GM19455 (cell line): ENCODE data around the gene WDR33.

Experiments used
- ATAC-seq: cut with Tn5 transposase; IDR thresholded peaks from one replicate; pipeline ENCODE4 v1.9.1; 2021; ENCODE audit not compliant: unreplicated experiment

WDR33 gene

GRCh38 chr2:127698553-127699355 is 112.2 kb downstream of the WDR33 start:
- no peak for ATAC-seq

GRCh38 chr2:127697482-127698180 is 113.3 kb downstream of the WDR33 start:
- no peak for ATAC-seq

GRCh38 chr2:127695491-127696472 is 115.2 kb downstream of the WDR33 start:
- ATAC-seq, result no peak

GRCh38 chr2:127694986-127695385 is 116.0 kb downstream of the WDR33 start:
- no peak for ATAC-seq

- no peak for ATAC-seq
Observed at GRCh38 chr2:127690696-127691095, 120.3 kb downstream of the WDR33 start.

- ATAC-seq, result no peak
Observed at GRCh38 chr2:127688405-127688804, 122.6 kb downstream of the WDR33 start.

- ATAC-seq, result no peak
Observed at GRCh38 chr2:127685410-127686080, 125.4 kb downstream of the WDR33 start.

- no peak for ATAC-seq
Observed at GRCh38 chr2:127683757-127684156, 127.2 kb downstream of the WDR33 start.

- ATAC-seq, result no peak
Observed at GRCh38 chr2:127683056-127683455, 127.9 kb downstream of the WDR33 start.

- no peak for ATAC-seq
Observed at GRCh38 chr2:127681976-127682857, 128.8 kb downstream of the WDR33 start.

GRCh38 chr2:127681288-127681804 is 129.6 kb downstream of the WDR33 start:
- ATAC-seq, result no peak

GRCh38 chr2:127680706-127681287 is 130.2 kb downstream of the WDR33 start:
- ATAC-seq, result no peak

GRCh38 chr2:127679680-127680361 is 131.2 kb downstream of the WDR33 start:
- ATAC-seq, result no peak

GRCh38 chr2:127678991-127679390 is 132.0 kb downstream of the WDR33 start:
- no peak for ATAC-seq

- no peak for ATAC-seq
Observed at GRCh38 chr2:127678531-127678930, 132.4 kb downstream of the WDR33 start.

- ATAC-seq, result no peak
Observed at GRCh38 chr2:127676906-127677305, 134.1 kb downstream of the WDR33 start.

GRCh38 chr2:127675331-127676261 is 135.4 kb downstream of the WDR33 start, which contains the start of gene LIMS2:
Gene LIMS2 (minus strand): TSS chr2:127675530. CDS start chr2:127675024, 506 bp downstream.
- ATAC-seq, result no peak
